Ovary (tissue), 9 donors: Measurements from ENCODE around the gene TMEM63B. TPM values are rescaled to one million over a fixed set of nuclear protein-coding genes. Genes with fewer than 3 reads are reported as not detected.

Source experiments
- DNase-seq, 5 donors: peaks; one replicate each; pipeline ENCODE4 v3.0.0-alpha.2; 2019 to 2020
- H3K27ac ChIP-seq, 2 donors: fragments of 200-600 bp; one replicate each; pipeline versions ENCODE4 v1.5.1 to v1.8.0; 2019 to 2022
- H3K27me3 ChIP-seq: fragments of 200-600 bp; one replicate; pipeline ENCODE4 v1.8.0; 2022
- H3K36me3 ChIP-seq: fragments of 200-600 bp; sonication (generic); one replicate; pipeline ENCODE4 v1.5.1; 2019
- H3K4me1 ChIP-seq: one replicate; pipeline ENCODE4 v1.8.1; 2013; ENCODE audit warnings: mild to moderate bottlenecking, moderate library complexity; ENCODE audit not compliant: insufficient read depth
- H3K4me3 ChIP-seq: fragments of 200-600 bp; sonication (generic); one replicate; pipeline ENCODE4 v1.5.1; 2017
- H3K9me3 ChIP-seq, 2 donors: fragments of 200-600 bp in 1 of 2; sonication (generic) in 1 of 2; one replicate each; pipeline versions ENCODE4 v1.5.1 to v1.8.1; 2013 to 2019; ENCODE audit warnings: mild to moderate bottlenecking in 1 of 2, moderate library complexity in 1 of 2
- EP300 ChIP-seq: sonication (generic); formaldehyde crosslinking; IDR thresholded peaks from one replicate; pipeline ENCODE4 v1.6.1; 2017; ENCODE audit warnings: antibody characterized with exemption
- POLR2A ChIP-seq: fragments of 450-650 bp; IDR thresholded peaks from one replicate; pipeline ENCODE4 v1.6.1; 2017; ENCODE audit warnings: antibody characterized with exemption, mild to moderate bottlenecking, moderate library complexity
- WGBS, 3 donors: extraction: QIAGEN DNeasy Blood & Tissue Kit in 1 of 3; methylation state at CpG; one replicate each; pipeline versions ENCODE4 v1.1.5 to v1.1.7; 2013 to 2017; 5-methylcytosine and 5-hydroxymethylcytosine counted together
- intact Hi-C, 4 donors: fragments of 100-400 bp; cut with DNase I; formaldehyde crosslinking; loops; one replicate each; pipeline versions ENCODE4 v1.11.0 to v1.15.1; 2022 to 2023
- polyA plus RNA-seq, 2 donors: library from polyadenylated mRNA; stranded (reverse); fragments of 200-250 nt in 1 of 2; fragments of 350-450 nt in 1 of 2; fragmentation: Illumina TruSeq in 1 of 2; extraction: RNeasy Lipid Tissue Mini Kit (QIAGEN cat#74804) in 1 of 2; gene quantifications; one replicate each; pipeline ENCODE4 v1.2.3, GENCODE V29; 2013 to 2014
- total RNA-seq, 7 donors: library from RNA; depleted of rRNA in 2 of 7; stranded (reverse); fragments of >200 nt in 2 of 7; fragmentation: NEBNext Ultra II Directional in 3 of 7; extraction: Animal tissue kit (Norgen Biotek cat#: 25700) in 3 of 7; gene quantifications; one replicate each; pipeline versions ENCODE4 v1.1.0 to v1.2.4, GENCODE V29; 2016 to 2023
- TF ChIP-seq, protein P1 (sequence below), 3 donors: fragments of 450-650 bp in 2 of 3; fragments of 200-600 bp in 1 of 3; IDR thresholded peaks; one replicate each; pipeline versions ENCODE4 v1.5.1 to v1.8.0; 2016 to 2022; ENCODE audit warnings: antibody characterized with exemption in 3 of 3, mild to moderate bottlenecking in 1 of 3
- donor health status: DM: no; HTN: no; CAD: no; lungs with moderate emphysema.
- donor health status: DM: no; HTN: no; CAD: no.
- donor health status: Bipolar disorder and iron deficiency.
- donor health status: DM: yes; HTN: yes; CAD: no.
- donor health status: DM: no; HTN: no; CAD: no.
- donor health status: DM: yes; HTN: yes; CAD: no.

The TMEM63B gene
- total and polyA plus RNA-seq, 9 donors = 7.5 to 25.7 (median 16.5) TPM

DNA sequence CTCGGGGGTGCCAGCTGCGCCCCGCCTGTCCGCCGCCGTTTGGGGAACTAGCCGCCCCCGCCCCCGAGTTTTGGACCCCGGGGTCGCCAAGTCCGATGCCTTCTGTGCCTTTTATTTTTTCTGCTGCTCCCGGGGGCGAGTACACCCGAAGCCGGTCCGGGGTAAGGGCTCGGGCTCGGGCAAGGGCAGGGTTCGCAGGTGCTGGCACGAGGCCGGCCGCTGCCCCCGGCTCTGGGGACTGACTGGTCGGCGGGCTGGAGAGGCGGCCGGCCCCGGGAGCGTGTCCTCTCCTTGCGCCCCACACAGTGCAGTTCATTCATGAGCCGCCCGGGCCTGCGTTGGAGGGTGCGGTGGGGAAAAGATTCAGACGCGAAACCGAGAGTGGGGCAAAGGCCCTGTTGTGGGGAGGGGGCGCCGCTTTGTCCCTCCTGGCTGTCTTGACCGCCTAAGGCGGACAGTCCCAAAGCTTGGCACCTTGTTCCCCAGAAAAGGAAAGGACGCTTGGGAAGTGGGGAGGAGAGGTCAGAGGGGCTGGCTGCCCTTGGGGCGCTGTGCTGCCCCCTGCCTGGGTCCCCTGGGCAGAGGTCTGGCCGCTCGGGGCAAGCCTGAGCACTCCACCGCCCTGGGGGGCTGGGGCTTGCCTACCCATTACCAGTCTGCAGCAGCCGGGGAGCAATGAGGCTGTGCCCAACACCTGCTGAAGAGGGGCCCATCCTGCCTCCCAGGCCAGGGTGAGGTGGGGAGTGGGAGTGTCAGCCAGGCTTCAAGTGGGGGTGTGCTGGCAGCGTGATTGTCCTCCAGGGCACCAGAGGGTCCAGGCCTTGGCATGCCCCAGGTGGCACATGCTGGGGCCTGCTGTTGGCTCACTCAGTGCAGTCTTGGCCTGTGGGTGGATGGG, 915 bp downstream of the TMEM63B start:
- Histone ChIP-seq H3K4me3 (peak overlapping the region; percentile 84), H3K36me3 (no peaks in the 10 kb centered on the region), H3K9me3 (no peaks in the 10 kb centered on the region), H3K27me3 (no peaks in the 10 kb centered on the region), H3K4me1 (peaks cover 5% of the 10 kb centered on the region), H3K27ac (no peak overlapping the region)
- DNase-seq = peak; percentile 32 to 69 (median 51)
- intact Hi-C loops = no loop called here
- WGBS, 3 donors = 3 to 5% (median 5%) methylated on average over 33 to 49 of the region's 49 CpGs
- TF ChIP-seq EP300 (no peak), POLR2A (no peak)
- TF ChIP-seq, protein P1, sequence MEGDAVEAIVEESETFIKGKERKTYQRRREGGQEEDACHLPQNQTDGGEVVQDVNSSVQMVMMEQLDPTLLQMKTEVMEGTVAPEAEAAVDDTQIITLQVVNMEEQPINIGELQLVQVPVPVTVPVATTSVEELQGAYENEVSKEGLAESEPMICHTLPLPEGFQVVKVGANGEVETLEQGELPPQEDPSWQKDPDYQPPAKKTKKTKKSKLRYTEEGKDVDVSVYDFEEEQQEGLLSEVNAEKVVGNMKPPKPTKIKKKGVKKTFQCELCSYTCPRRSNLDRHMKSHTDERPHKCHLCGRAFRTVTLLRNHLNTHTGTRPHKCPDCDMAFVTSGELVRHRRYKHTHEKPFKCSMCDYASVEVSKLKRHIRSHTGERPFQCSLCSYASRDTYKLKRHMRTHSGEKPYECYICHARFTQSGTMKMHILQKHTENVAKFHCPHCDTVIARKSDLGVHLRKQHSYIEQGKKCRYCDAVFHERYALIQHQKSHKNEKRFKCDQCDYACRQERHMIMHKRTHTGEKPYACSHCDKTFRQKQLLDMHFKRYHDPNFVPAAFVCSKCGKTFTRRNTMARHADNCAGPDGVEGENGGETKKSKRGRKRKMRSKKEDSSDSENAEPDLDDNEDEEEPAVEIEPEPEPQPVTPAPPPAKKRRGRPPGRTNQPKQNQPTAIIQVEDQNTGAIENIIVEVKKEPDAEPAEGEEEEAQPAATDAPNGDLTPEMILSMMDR (IDR thresholded peaks at IDR 0.05) = peak in 1 of 3 donors; percentile 38

DNA sequence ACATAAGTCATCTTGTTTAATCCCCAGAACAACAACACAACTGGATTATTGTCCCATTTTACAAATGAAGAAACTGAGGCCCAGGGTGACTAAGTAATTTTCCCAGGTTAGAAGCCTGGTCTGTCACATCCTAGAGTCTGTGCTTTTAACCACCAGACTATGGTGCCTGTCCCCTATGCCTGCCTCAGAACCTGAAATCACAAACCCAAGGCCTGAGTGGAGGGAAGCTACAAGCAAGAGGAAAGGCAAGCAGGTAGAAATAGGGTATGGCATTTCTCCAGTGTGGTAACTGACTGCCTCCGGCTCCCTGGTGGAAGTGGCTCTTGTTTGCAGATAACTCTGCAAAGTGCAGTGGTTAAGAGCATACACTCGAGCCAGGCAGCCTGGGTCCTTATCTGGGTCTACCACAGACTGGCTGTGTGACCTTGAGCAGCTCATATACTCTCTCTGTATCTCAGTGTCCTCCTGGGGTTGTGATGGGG, 2.5 kb downstream of the TMEM63B start:
- no peaks in the 10 kb centered on the region for H3K27me3 ChIP-seq
- H3K4me3 ChIP-seq = no peak overlapping the region
- peaks cover 5% of the 10 kb centered on the region for H3K4me1 ChIP-seq
- TF ChIP-seq, protein P1 (IDR thresholded peaks at IDR 0.05) = no peak
- TF ChIP-seq EP300 = no peak
- no peak for TF ChIP-seq POLR2A
- no peaks in the 10 kb centered on the region for H3K36me3 ChIP-seq
- H3K27ac ChIP-seq = no peak overlapping the region
- intact Hi-C loops = no loop called here
- H3K9me3 ChIP-seq = no peaks in the 10 kb centered on the region
- DNase-seq = no peak
- 45 to 68% (median 49%) methylated on average over 2 of the region's 2 CpGs for WGBS, 3 donors

DNA sequence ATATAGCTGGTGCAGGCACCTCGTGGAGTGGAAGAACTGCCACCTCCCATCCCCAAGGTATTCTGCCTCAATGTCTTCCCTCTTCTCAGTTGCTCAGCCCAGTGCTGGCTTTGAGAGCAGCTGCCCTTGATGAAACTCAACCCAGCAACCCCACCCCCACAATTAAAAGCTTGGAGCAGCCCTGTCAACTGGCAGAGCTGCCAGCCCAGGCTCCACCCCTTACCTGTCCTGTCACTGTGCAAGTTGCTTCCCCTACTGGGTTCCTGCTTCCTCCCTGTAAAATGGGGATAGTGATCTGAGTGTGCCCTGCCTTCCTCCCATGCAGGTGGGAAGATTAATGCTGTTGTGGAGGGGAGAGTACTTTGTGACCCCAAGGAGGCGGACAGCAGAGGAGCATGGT, 4.5 kb downstream of the TMEM63B start:
- H3K9me3 ChIP-seq = no peaks in the 10 kb centered on the region
- H3K36me3 ChIP-seq = no peaks in the 10 kb centered on the region
- 66 to 81% (median 78%) methylated on average over 2 of the region's 2 CpGs for WGBS, 3 donors
- H3K27ac ChIP-seq = no peak overlapping the region
- H3K4me1 ChIP-seq = peaks cover 5% of the 10 kb centered on the region
- no peak for DNase-seq
- no peak overlapping the region for H3K4me3 ChIP-seq
- intact Hi-C loops = no loop called here
- TF ChIP-seq, protein P1 (IDR thresholded peaks at IDR 0.05) = no peak
- TF ChIP-seq POLR2A = no peak
- no peak for TF ChIP-seq EP300
- H3K27me3 ChIP-seq = no peaks in the 10 kb centered on the region

DNA sequence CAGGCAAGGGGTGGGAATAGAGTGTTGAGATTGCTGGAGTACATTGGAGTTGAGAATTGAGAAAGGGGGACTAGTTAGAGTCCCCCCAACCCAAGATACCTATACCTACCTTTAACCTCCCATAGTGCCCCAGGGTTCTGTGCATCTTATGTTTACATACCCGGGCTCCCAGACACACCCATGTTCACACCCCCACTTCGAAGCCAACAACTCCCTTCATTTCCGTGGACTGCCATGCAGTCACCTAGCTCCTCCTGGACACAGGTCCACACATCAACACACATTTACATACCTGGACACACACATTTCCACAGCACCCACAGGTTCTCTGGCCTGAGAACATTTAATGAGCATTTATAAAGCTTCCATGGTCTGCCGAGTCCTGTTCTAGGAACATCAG, 5.1 kb downstream of the TMEM63B start:
- 79 to 86% (median 79%) methylated on average over 4 of the region's 4 CpGs for WGBS, 3 donors
- Histone ChIP-seq H3K36me3 (no peaks in the 10 kb centered on the region), H3K27me3 (no peaks in the 10 kb centered on the region), H3K4me3 (no peak overlapping the region), H3K4me1 (peaks cover 5% of the 10 kb centered on the region), H3K27ac (no peak overlapping the region), H3K9me3 (no peaks in the 10 kb centered on the region)
- TF ChIP-seq EP300 = no peak
- TF ChIP-seq, protein P1 (IDR thresholded peaks at IDR 0.05) = no peak
- no peak for TF ChIP-seq POLR2A
- intact Hi-C loops = no loop called here
- DNase-seq = no peak
